ENCODE results near the gene TOP1. TPM values are rescaled to one million over a fixed set of nuclear protein-coding genes. Genes with fewer than 3 reads are reported as not detected.
"Not testable (repeated sequence)": the region's sequence is repeated elsewhere in the genome, so short reads cannot be mapped to it uniquely, and the experiment has no call there.

The TOP1 gene
- total RNA-seq, 2 experiments from 2014 or later: 72.6 to 75.2 TPM

- H3K27ac Mint-ChIP-seq: peak overlapping the region; percentile 23
- ATAC-seq (ENCODE audit: low read depth): no peak
- H3K36me3 Mint-ChIP-seq: peaks cover 49% of the 10 kb centered on the region
These were observed 97.2 kb downstream of the TOP1 start for GRCh38 chr20:41125530-41126457.

DNA sequence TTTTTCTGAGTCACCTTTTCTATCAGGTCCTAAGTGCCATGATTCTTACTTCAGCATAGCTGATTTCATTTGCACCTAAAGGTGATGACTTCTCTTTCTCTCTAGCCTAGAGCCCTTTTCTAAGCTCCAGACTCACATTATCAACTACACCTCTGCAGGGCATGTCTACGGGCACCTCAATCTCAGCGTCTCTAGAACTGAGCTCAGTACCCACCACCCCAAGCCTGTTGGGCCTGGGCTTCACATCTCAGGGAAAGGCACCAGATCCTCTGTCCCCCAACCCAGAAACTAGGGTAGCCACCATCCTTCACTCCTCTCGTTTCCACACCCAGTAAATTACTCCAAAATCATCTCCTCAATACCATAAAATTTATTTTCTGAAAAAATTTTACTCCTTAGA lies 98.1 kb downstream of the TOP1 start:
- Mint-ChIP-seq H3K27me3 (no peaks in the 10 kb centered on the region), H3K4me3 (no peak overlapping the region), H3K36me3 (peaks cover 44% of the 10 kb centered on the region), H3K27ac (no peak overlapping the region), H3K4me1 (peaks cover 6% of the 10 kb centered on the region), H3K9me3 (no peaks in the 10 kb centered on the region)
- POLR2A ChIA-PET: no interaction called here
- no peak for ATAC-seq (ENCODE audit: low read depth)
- no peak for DNase-seq

More at GRCh38 chr20:41125530-41126457, 97.2 kb downstream of the TOP1 start:
- peaks cover 8% of the 10 kb centered on the region for H3K4me1 Mint-ChIP-seq
- H3K9me3 Mint-ChIP-seq: no peaks in the 10 kb centered on the region
- POLR2A ChIA-PET: no interaction called here
- no peak for DNase-seq
- no peaks in the 10 kb centered on the region for H3K27me3 Mint-ChIP-seq
- no peak overlapping the region for H3K4me3 Mint-ChIP-seq

DNA sequence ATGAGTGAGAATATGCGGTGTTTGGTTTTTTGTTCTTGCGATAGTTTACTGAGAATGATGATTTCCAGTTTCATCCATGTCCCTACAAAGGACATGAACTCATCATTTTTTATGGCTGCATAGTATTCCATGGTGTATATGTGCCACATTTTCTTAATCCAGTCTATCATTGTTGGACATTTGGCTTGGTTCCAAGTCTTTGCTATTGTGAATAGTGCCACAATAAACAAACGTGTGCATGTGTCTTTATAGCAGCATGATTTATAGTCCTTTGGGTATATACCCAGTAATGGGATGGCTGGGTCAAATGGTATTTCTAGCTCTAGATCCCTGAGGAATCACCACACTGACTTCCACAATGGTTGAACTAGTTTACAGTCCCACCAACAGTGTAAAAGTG lies 99.7 kb downstream of the TOP1 start:
- H3K4me3 Mint-ChIP-seq; POLR2A ChIA-PET; DNase-seq; H3K27ac Mint-ChIP-seq; H3K9me3 Mint-ChIP-seq; ATAC-seq (ENCODE audit: low read depth); H3K4me1 Mint-ChIP-seq; H3K27me3 Mint-ChIP-seq: not testable (repeated sequence)
- peaks cover 37% of the 10 kb centered on the region for H3K36me3 Mint-ChIP-seq

GRCh38 chr20:41131594-41132387 lies 103.2 kb downstream of the TOP1 start:
- H3K36me3 Mint-ChIP-seq: peaks cover 17% of the 10 kb centered on the region
- H3K27me3 Mint-ChIP-seq: no peaks in the 10 kb centered on the region
- POLR2A ChIA-PET: no interaction called here
- H3K4me3 Mint-ChIP-seq: no peak overlapping the region
- H3K9me3 Mint-ChIP-seq: no peaks in the 10 kb centered on the region
- DNase-seq (no peak), ATAC-seq (ENCODE audit: low read depth) (no peak)
- peak overlapping the region; percentile 44 for H3K27ac Mint-ChIP-seq
- peaks cover 25% of the 10 kb centered on the region for H3K4me1 Mint-ChIP-seq

GRCh38 chr20:41132388-41132775 lies 103.8 kb downstream of the TOP1 start:
- DNase-seq; H3K9me3 Mint-ChIP-seq; ATAC-seq (ENCODE audit: low read depth); H3K4me3 Mint-ChIP-seq; H3K27me3 Mint-ChIP-seq; H3K27ac Mint-ChIP-seq: not testable (repeated sequence)
- H3K36me3 Mint-ChIP-seq: peaks cover 14% of the 10 kb centered on the region
- peaks cover 25% of the 10 kb centered on the region for H3K4me1 Mint-ChIP-seq
- POLR2A ChIA-PET: interaction anchor here (0.7 kb wide), 2 partner anchors 9 to 88 kb away, joined by 3 to 6 read pairs; no protein-coding TSS in a partner anchor

- Mint-ChIP-seq H3K4me3 (no peak overlapping the region), H3K36me3 (peaks cover 9% of the 10 kb centered on the region), H3K27me3 (no peaks in the 10 kb centered on the region), H3K9me3 (no peaks in the 10 kb centered on the region), H3K4me1 (peaks cover 25% of the 10 kb centered on the region), H3K27ac (peak overlapping the region; percentile 58)
- ATAC-seq (ENCODE audit: low read depth) (no peak), DNase-seq (no peak)
- POLR2A ChIA-PET: interaction anchor here (17.2 kb wide), 1 partner anchor 22 kb away, joined by 505 read pairs; no protein-coding TSS in a partner anchor
These were observed 105.2 kb downstream of the TOP1 start for GRCh38 chr20:41133709-41134361.

DNA sequence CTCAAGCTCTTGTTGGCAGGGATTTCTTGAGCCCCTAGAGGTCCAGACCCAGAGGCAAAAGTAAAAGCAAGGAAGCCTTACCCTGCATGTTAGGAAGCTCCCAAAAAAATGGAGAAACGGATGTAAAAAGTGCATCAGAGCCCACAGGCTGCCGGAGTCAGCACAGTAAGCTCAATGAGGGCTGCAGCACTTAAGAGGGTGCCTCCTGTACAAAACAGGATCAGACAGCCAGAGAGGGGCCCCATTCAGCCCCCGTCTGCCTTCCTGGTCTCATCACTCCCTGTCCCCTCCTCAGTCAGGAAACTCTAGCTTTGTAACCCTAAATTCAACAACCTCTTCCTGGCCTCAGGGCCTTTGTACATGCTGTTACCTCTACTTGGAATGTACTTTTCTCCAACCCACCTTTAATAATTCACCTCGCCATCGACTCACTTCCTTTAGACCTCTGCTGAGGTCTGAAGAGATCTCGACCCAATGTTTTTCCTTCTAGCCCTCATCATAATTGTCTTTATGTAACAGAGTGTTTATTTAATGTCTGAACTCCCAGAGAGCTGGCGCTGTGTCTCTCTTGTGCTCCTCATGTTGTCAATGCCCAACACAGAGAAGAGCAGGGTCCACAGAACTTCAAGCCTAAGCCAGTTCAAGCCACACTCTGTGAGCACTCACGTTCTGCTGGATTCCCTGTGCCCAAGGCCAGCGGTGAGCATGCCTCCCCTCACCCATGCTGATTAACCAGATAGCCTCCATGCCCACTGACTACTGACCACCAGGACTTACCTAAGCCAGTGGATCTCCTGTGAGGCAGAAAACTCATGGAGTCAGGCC lies 106.0 kb downstream of the TOP1 start:
- Mint-ChIP-seq H3K36me3 (peaks cover 12% of the 10 kb centered on the region), H3K27me3 (no peaks in the 10 kb centered on the region), H3K4me1 (peaks cover 27% of the 10 kb centered on the region), H3K4me3 (no peak overlapping the region), H3K9me3 (no peaks in the 10 kb centered on the region), H3K27ac (no peak overlapping the region)
- DNase-seq (no peak), ATAC-seq (ENCODE audit: low read depth) (no peak)
- POLR2A ChIA-PET: interaction anchor here (0.5 to 17.2 kb wide), 8 partner anchors 9 to 166 kb away, joined by 3 to 505 read pairs (median 4); no protein-coding TSS in a partner anchor

DNA sequence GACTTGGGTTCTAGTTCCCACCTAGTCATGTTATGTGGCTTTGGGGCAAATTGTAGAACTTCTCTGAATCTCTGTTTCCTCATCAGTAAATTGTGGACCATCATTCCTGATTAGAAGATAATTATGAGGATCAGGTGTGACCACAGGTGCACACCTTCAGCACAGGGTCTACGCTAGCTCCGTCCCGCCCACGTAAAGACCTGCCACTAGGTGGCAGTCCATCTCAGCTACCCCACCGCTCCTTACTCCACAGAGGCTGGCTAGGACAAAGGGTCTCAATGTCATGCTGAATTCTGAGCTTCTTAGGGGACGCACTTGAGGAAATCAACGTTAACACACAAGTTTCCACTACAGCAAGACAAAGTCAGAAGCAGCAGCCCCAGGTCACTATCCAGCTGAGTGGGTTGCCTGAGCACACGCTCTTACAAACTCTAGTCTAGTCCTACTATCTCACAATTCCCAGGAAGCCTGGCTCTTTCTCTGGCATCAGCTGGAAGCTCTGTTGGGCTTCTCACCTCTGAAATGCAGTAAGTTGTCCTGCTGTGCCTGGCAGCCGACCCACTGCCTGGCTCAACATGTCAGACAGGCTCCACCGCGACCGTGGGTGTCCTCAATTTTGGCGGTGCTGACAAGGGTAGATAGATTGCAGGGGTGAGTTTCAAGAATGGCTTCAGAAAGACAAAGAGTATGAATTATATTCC lies 106.7 kb downstream of the TOP1 start:
- peaks cover 12% of the 10 kb centered on the region for H3K36me3 Mint-ChIP-seq
- peak overlapping the region; percentile 83 for H3K4me3 Mint-ChIP-seq
- POLR2A ChIA-PET: interaction anchor here (0.5 to 17.2 kb wide), 8 partner anchors 8 to 172 kb away, joined by 3 to 505 read pairs (median 4); no protein-coding TSS in a partner anchor
- peak; percentile 12 for ATAC-seq (ENCODE audit: low read depth)
- H3K27me3 Mint-ChIP-seq: no peaks in the 10 kb centered on the region
- no peaks in the 10 kb centered on the region for H3K9me3 Mint-ChIP-seq
- H3K27ac Mint-ChIP-seq: peak overlapping the region; percentile 83
- peaks cover 33% of the 10 kb centered on the region for H3K4me1 Mint-ChIP-seq
- DNase-seq: peak; percentile 68

DNA sequence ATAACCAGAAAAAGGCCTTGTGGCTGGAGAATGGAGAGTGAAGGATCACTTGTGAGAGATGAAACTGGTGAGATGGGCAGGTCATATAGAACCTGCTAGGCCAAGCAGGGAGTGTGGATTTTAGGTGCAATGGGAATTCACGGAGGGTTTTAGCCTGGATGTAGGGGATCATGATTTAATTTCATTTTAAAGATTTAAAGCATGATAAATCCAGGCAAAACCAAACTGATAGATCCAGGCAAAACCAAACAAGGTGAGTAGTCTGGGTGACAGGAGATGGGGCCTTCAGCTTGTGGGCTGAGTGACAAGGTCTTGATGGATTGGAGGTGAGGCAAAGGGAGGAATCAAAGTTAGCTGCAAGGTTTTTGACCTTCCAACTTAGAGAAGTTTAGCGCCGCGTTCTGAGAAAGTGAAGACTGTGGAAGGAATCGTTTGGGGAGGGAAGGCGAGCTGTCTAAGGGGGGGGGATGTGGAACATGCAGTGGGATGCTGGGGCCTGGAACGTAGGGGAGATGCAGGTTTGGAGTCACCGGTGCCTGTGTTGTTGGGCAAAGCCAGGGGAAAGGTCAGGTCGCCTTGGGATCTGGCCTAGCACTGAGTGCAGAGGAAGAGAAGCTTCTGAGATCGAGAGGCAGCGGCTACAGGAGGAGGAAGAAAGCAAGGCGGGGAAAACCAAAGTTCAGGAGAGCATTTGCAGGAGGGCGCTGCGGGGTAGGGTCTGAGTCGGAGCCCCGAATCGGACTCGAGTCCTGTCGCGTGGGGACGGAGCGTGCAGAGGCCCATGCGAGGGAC lies 107.5 kb downstream of the TOP1 start:
- Mint-ChIP-seq H3K4me1 (peaks cover 41% of the 10 kb centered on the region), H3K9me3 (no peaks in the 10 kb centered on the region), H3K27ac (peak overlapping the region; percentile 83), H3K27me3 (no peaks in the 10 kb centered on the region), H3K36me3 (peaks cover 17% of the 10 kb centered on the region), H3K4me3 (peak overlapping the region; percentile 83)
- POLR2A ChIA-PET: interaction anchor here (0.8 to 17.2 kb wide), 9 partner anchors 9 to 182 kb away, joined by 3 to 505 read pairs (median 8); partner anchors contain the start of gene ZHX3
- ATAC-seq (ENCODE audit: low read depth) (no peak), DNase-seq (no peak)

GRCh38 chr20:41136680-41137613 lies 108.3 kb downstream of the TOP1 start, which contains the start of gene PLCG1:
Gene PLCG1, plus strand, starts transcription at chr20:41137543. Its CDS starts 99 bp downstream, at chr20:41137642.
- peak; percentile 51 for ATAC-seq (ENCODE audit: low read depth)
- DNase-seq: peak; percentile 92
- H3K4me3 Mint-ChIP-seq: peak within 1 kb of the TSS; percentile 85
- POLR2A ChIA-PET: interaction anchor here (0.7 to 17.2 kb wide), 11 partner anchors 8 to 181 kb away, joined by 3 to 505 read pairs (median 4); partner anchors contain the start of gene ZHX3
- H3K4me1 Mint-ChIP-seq: peaks cover 42% of the 10 kb centered on the region
- H3K27ac Mint-ChIP-seq: peak within 1 kb of the TSS; percentile 91
- H3K9me3 Mint-ChIP-seq: no peaks in the 10 kb centered on the region
- H3K36me3 Mint-ChIP-seq: peaks cover 18% of the 10 kb centered on the region
- no peaks in the 10 kb centered on the region for H3K27me3 Mint-ChIP-seq

All from activated naive CD8-positive, alpha-beta T cell treated with anti-CD3 and anti-CD28 coated beads, Interleukin-2, amount 10 ng/mL, durations not matched to agents 7 days and 5 days (primary cell).